ENCODE measurements around the gene RALGAPB. TPM values are rescaled to one million over a fixed set of nuclear protein-coding genes. Genes with fewer than 3 reads are reported as not detected.
A peak's percentile ranks its signal among the peaks of the same experiment; 100 is the strongest.

The RALGAPB gene
- total RNA-seq, 1 donor from 2014 or later: 48.4 TPM

DNA sequence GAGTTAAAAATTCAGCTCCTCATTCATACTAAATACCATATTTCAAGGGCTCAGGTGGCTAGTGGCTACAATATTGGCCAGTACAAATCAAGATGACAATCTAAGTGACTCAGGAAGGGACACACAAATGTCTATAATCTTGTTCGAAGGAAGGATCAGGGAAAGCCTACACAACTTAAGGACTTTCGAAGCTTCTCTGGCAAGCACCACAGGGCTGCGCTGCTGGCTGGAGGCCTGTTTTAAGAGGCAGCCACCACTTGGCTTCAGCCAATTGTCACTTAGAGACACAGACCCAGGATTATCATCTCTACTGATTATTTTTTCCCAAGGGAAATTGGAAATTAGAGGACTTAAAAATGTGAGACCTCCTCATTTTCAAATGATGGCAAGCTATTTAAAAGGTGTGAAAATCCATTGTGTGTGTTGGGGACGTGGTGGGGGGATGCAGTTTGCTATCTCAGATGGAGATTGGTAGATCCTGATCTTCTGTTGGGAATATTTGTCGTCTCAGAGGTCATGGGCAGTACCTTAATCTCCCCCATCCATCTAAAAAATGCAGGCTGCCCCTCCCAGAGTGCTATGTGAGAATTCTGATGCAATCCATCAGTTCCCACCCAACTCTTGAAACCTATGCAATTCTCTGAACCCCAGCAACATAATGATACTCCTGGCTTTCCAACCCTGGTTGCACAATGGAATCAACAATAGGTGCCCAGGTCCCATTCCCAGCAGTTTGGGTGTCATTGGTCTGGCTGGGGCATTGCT is 140.3 kb downstream of the RALGAPB start:
- no peak for DNase-seq (ENCODE audit: low read depth)

DNA sequence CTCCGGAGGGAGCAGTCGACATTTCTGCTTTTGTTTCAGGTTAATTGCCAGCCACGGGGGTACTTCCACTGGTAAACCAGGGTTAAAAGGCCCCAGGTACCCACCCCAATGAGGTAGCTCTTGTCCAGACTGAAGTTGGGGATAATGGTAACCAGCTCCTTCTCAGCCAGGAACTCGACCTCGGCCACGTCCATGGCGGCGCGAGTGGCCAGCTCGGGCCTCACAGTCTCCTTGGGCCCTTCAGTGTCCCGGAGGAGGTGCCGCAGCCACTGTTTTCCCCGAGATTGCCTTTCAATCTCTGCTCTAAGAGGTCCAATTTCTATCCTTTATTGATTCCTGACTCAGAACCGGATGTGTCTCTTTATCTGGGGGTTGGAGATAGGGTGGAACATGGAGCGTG is 142.6 kb downstream of the RALGAPB start:
- no peak for DNase-seq (ENCODE audit: low read depth)

DNA sequence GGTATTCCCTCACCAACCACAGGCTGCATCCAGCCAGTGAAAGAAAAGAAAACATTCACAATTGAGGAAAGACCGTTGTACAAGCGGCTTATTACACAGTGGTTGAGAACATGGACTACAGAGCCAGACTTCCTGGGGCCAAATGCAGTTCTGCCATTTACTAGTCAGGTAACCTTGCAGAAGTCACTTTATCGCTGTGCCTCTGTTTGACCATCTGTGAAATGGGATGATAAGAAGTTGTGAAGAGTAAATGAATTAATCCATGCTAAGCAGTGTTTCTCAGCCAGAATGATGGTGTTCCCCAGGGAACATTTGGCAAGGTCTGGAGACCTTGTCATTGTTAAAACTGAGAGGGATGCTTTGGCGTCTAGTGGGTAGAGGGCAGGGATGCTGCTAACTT is 143.8 kb downstream of the RALGAPB start:
- DNase-seq (ENCODE audit: low read depth): no peak

DNA sequence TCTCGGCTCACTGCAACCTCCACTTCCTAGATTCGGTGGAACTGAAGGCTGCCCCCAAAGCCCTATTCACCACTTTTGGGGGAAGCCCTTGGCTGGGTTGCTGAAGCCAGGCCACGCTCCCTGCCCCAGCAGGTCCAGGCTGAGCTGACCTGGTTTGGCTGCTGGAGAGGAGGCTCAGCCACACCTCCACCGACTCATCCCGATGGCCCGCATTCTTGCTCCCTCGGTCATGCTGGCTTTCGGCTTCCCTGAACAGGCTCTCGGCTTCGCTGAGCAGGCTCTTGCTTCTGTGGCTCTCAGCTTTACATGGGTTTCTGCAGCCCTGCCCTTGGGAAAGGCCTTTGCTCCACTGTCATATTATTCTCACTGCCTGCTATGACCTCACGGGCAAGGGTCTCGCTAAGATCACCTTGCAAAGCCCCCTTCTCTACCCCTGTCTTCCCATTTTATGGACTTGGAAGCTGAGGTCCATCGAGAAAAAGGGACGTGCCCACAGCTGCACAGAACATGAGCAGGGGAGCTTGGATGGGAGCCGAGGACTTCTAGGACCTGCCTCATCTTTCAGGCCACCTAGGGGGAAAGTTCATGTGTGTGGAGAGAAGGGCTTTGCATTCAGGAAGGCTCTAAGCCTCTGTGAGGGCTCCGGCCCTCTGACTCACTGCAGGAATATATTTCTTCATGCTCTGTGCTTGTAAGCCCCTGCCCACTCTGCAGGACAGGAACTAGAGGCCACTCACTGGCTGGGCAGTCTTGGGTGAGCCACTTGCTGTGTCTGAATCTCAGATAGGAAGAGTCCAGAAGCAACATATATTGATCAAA is 144.6 kb downstream of the RALGAPB start:
- DNase-seq (ENCODE audit: low read depth): peak; percentile 85

DNA sequence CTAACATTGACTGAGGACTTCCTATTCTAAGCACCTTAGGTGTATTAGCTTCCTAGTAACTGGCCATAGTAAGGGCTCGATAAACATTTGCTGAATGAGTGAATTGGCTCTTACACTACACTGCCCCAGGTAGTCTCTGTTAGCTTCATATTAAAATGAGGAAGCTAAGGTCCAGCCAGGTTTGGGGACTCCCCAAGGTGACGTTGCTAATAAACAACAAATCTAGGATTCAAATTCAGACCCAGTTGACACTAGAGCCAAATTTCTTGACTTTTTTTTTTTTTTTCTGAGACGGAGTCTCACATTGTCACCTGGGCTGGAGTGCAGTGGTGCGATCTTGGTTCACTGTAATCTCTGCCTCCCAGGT is 145.2 kb downstream of the RALGAPB start:
- no peak for DNase-seq (ENCODE audit: low read depth)

DNA sequence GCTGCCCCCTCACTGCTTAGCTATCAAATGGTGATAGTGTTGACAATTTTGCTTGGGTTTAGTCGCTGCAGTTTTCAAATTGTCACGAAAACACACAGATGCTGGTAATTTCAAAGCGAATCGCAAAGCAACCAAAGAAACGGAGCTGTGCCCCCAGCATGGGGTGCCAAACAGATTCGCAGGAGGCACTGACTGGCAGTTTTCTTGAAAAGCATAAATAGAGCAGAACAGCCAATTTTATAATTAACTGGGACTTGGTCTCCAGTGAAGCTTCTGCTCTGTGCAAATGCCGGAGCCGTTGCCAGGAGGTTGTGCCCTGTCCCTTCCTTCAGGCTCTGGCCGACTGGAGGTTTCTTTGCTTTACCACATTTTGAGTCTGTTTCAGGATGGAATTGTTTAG is 147.8 kb downstream of the RALGAPB start:
- DNase-seq (ENCODE audit: low read depth): no peak

DNA sequence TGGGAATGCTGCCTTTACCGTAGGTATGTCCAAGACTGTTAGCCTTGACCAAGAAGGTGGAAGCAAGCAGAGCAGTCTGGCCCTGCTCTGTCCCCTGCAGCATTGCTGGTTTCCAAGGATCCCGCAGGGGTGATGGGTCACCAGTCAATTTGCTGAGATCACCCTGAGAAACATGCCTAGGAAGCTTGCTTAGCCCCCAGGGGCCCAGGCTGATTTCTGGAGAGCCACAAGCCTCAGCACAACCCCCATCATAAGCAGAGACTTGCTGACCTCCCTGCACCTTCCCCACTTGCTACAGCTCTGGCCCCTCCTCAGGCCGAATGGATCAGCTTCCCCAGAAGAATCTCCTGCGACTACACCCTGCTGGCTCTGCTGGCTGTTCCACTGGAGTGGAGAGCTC is 150.4 kb downstream of the RALGAPB start:
- no peak for DNase-seq (ENCODE audit: low read depth)

DNA sequence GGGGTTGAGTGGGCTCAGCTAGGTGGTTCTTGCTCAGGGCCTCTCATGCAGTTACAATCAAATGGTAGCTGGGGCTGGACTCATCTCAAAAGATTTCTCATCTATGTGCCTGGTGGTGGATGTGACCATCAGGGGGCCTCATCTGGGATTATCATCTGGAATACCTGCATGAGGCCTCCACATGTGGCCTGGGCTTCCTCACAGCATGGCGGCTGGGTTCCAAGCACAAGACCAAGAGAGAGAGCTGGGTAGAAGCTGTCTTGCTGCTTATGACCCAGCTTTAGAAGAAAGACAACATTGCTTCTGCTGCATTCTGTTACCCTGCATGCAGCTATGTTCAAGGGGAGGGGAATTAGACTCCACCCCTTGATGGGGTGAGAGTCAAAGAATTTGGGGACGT is 151.4 kb downstream of the RALGAPB start:
- DNase-seq (ENCODE audit: low read depth): no peak

DNA sequence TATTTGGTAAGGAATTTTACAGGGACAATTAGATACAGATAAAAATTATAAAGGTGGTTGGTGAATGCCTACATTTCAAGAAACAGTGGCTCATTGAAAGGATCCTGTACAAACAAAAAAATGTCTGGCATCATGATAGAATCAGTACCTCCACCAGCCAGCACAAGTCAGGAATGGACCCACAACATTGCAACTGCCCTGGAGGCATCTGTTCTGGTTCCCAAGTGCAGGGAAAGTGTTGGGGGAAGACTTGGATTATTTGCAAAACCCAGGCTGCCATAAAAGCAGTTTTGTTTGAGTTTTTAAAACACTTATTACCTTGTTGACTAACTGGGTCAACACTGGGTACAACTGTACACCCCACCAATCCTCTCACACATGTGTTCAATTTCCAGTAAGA is 153.3 kb downstream of the RALGAPB start:
- DNase-seq (ENCODE audit: low read depth): no peak

DNA sequence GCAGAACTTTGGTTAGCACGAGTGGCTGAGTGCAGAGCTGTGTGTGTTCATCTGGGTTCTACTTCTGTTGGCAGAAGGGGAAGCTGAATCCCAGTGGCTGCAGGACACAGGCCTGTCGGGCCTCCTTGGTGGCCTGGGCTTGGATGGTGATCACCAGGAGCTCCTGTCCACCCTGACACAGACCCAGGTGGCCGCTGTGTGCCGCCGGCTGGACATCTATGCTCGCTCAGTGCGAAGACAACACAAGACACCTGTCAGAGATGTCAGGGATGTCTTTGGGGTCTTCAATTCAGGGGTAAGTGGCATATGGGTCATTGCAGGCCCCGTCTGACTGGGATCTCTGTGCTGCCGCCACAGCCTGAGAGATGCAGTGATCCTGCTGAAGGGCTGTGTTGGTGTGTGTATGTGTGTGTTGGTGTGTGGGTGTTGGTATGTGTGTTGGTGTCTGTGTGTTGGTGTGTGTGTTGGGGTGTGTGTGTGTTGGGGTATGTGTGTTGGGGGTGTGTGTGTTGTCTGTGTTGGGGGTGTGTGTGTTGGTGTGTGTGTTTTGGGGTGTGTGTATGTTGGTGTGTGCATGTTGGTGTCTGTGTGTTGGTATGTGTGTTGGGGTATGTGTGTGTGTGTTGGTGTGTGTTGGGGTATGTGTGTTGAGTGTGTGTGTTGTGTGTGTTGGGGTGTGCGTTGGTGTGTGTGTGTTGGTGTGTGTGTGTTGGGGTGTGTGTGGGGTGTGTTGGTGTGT is 154.4 kb downstream of the RALGAPB start:
- DNase-seq (ENCODE audit: low read depth): no peak

Other genes with a start within 250 kb of the RALGAPB start
- gene KIAA1755, start 212.1 kb upstream of the RALGAPB start, total RNA-seq: under 0.01 TPM in 1 of 2 replicates, not detected in the other
- gene BPI, start 168.7 kb upstream of the RALGAPB start, total RNA-seq: not detected in 2 replicates
- gene LBP, start 126.4 kb upstream of the RALGAPB start, total RNA-seq: 0.35 and 12.6 TPM in 2 replicates
- gene SNHG17, start 37.5 kb upstream of the RALGAPB start, total RNA-seq: 8.0 and 9.3 TPM in 2 replicates
- gene ADIG, start 108.4 kb downstream of the RALGAPB start, total RNA-seq: not detected in 2 replicates
- gene ARHGAP40, start 129.0 kb downstream of the RALGAPB start, total RNA-seq: 9.2 and 9.5 TPM in 2 replicates